Midbrain (tissue), 1 donor: Measurements from ENCODE around the gene SKP1.

Experiments
- DNase-seq: peaks from one replicate; lab custom pipeline; 2025; lab: John Stamatoyannopoulos, UW

SKP1 gene

DNA sequence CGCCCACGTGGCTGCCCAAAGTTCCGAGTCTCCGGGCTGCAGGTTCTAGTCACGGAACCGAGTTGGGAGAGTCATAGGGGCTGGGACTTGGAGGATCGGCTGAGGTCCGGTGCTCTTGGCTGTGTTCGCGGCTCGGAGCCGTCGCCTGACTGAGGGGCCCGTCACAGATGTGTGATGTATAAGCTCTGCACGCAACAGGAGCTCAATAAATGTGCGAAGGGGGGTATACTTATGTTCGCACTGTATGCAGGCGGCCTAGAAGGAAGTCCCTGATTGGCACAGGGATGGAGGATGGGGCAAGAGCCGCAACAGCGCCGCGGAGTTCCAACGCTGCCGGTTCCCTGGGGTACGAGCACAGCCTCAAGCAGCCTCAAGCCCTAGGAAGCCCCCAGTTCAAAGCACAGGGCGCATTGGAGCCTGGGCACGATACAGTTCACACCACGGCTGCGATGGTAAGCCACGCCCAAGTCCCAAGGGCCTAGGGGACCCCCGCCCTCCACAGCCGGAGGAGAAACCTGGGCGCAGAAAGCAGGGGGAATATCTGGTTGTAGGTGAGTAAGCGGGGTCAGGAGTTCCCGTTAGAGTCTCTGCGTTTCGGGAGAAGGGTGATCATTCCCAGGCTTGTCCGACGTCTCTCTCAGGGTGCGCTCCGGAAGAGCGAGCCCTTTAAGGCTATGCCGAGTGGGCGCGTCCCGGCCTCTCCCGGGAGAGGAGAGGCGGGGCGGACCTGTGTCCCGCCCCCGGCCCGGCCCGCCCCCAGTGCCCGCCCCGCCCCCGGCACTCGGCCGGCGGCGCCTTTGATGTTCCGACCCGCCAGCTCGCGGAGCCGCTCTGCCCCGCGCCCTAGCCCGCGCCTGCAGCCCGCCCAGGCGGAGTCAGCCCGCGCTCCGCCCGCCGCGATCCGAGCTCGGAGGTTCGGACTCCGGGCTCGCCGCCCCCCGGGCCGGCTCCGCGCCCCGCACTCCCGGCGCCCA is 62.6 kb downstream of the SKP1 start, which contains the start of gene TCF7:
Gene TCF7 (plus strand): TSS at position 780 of the 974 bp plus-strand sequence. CDS start 226 bp downstream, outside the sequence.
- peak; percentile 65 for DNase-seq

DNA sequence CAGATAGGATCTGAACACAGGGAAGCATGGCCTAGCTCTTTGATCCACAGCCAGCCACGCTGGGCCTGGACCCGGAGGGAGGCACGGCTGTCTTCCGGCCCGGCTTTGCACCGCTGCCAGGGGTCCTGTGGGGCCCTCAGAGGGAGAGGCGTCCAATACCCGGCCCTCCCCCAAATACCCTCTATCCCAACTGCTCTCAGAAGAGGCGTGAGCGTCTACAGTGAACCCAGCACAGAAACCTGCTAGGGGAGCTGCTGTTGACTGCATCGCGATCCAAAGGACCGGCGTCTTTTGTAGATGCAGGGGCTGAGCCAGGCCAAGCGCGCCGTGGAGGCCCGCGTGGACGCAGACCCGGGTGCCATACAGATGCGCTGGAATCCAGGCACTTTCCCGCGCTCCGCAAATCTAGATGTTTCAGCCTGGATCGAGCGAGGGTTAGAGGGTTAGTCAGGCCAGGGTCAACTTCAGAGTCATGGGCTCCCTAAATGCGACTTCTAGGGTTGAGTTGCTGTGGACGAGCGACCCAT is 63.3 kb downstream of the SKP1 start:
- no peak for DNase-seq

- no peak for DNase-seq
Measured at GRCh38 chr5:134112726-134113362, 63.9 kb downstream of the SKP1 start.

GRCh38 chr5:134111741-134112647 is 64.8 kb downstream of the SKP1 start:
- no peak for DNase-seq

DNA sequence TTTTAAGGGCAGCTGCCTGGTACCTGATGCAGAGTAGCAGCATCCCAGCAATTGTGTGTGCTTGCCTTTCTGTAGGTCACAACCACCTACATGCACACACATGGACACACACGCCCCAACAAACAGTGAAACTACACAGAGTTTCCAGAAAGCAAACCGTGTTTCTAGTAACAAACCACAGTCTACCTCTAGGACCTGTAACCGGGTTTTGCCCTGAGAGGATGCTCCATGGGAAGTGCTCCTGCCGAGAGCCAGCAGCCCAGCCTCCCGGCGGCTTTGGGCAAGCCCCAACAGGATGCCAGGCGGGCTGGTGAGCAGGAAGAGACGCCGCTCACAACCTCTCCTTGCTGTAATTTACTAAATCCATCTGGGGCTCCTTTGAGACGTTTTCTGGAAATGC is 66.4 kb downstream of the SKP1 start:
- DNase-seq, result no peak

GRCh38 chr5:134107779-134108178 is 69.0 kb downstream of the SKP1 start:
- DNase-seq, result no peak

DNA sequence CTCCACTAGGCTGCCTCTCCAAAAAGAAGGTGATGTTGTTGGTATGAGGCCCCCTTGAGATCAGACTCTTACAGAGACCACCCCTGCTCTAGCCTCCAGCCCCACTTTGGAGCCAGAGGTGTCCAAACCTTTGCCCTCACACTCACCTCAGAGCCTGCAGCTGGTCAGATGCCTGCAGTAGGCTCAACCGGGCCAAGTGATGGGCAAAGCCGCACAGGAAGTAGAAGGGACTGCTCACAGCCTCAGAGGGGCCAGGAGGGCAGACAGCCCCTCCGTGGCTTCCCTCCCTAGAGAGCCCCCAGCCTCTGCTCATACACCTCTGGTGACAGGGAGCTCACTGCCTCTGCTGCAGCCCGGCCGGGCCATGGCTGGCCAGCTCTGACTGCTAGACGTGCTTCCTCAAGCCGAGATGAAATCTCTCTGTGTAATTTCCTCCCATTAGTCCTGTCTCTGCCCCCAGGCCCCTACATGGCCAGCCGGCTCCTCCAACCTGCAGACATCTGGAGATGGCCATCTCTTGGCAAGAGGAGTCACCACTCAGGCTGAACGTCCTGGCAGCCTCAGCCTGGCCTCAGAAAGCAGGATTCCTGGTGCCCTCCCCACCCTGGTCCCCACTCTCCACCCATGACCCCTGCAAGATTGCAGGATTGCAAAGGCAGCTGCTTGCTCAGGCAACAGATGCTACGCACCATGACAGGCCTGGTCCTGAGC is 69.6 kb downstream of the SKP1 start:
- no peak for DNase-seq

- no peak for DNase-seq
Measured at GRCh38 chr5:134103998-134104654, 72.6 kb downstream of the SKP1 start.

DNA sequence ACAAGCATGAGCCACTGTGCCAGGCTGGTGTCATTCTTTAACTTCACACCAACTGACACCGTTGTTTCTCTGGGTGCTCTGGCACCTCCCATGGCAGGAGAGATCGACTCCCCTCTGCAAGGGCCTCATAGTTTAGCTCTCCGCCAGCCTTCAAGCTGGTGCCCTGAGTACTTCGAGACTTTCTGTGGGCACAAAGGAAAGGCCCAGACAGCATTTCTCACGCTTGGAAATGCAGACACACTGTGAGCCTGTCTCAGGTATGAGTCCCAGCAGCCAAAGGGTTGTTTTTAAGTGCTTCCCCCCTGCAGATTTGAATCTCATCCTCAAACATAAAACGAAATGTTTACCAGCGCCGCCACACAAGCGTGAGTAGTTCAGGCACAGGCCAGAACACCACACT is 73.4 kb downstream of the SKP1 start:
- DNase-seq, result no peak

- DNase-seq, result peak; percentile 78
Measured at GRCh38 chr5:134101686-134102439, 74.9 kb downstream of the SKP1 start.

GRCh38 chr5:134100283-134101091 is 76.3 kb downstream of the SKP1 start:
- no peak for DNase-seq

GRCh38 chr5:134099939-134100282 is 76.8 kb downstream of the SKP1 start:
- DNase-seq, result no peak

DNA sequence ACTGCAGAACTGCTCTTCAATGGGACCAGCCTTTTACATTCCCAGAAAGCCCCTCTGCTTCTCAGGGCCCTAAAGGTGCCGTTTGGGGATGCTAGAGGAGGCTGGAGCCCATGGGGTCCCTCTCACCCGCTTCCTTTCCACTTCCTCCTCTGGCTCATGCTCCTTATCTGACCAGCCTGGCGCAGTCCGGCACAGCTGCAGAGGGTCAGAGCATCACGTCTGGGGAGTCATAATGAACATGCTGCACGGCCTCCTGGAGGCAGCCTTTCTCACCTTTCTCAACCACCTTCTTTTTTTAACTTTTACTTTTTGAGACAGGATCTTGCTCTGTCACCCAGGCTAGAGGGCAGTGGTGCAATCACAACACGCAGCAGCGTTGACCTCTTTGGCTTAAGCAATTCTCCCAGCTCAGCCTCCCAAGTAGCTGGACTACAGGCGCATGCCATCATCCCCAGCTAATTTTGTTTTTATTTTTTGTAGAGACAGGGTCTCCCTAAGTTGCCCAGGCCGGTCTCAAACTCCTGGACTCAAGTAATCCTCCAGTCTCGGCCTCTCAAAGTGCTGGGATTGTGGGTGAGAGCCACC is 77.4 kb downstream of the SKP1 start:
- no peak for DNase-seq
